Left colon (tissue), 2 donors: Measurements from ENCODE around the gene EVI5L. TPM values are rescaled to one million over a fixed set of nuclear protein-coding genes. Genes with fewer than 3 reads are reported as not detected.
A peak's percentile ranks its signal among the peaks of the same experiment; 100 is the strongest.
"Not testable (repeated sequence)": the region's sequence is repeated elsewhere in the genome, so short reads cannot be mapped to it uniquely, and the experiment has no call there.

ENCODE experiments used
- ATAC-seq: fragments of 200-7000 bp; cut with Tn5 transposase; one replicate; pipeline ENCODE4 v1.9.1; 2020; ENCODE audit warnings: mild to moderate bottlenecking, moderate library complexity
- DNase-seq, 2 donors: peaks; one replicate each; pipeline ENCODE4 v3.0.0-alpha.2; 2020
- intact Hi-C, 2 donors: fragments of 100-400 bp; cut with DNase I in 1 of 2; cut with micrococcal nuclease in 1 of 2; formaldehyde crosslinking; loops; one replicate each; pipeline versions ENCODE4 v1.11.2 to v1.14.0; 2022; cut with DNase I, micrococcal nuclease
- total RNA-seq, 2 donors: library from RNA; stranded (reverse); fragmentation: NEBNext Ultra II Directional; extraction: Animal tissue kit (Norgen Biotek cat#: 25700); gene quantifications; one replicate each; pipeline ENCODE4 v1.2.1, GENCODE V29; 2021
- donor health status: DM: no; HTN: no; CAD: no.
- donor health status: DM: yes; HTN: yes; CAD: no.

The EVI5L gene
- total RNA-seq, 2 donors from 2014 or later = 10.5 to 13.1 TPM

- intact Hi-C loops = no loop called here
- ATAC-seq = no peak
Observed at GRCh38 chr19:7855426-7856108, 25.5 kb downstream of the EVI5L start.

GRCh38 chr19:7856109-7856591, 26.1 kb downstream of the EVI5L start:
- ATAC-seq = no peak
- no peak for DNase-seq
- intact Hi-C loops = no loop called here

More at GRCh38 chr19:7855426-7856108, 25.5 kb downstream of the EVI5L start:
- peak in 1 of 2 donors; percentile 17 for DNase-seq

GRCh38 chr19:7856679-7857663, 27.0 kb downstream of the EVI5L start:
- no peak for ATAC-seq
- intact Hi-C loops = no loop called here

GRCh38 chr19:7857727-7858108, 27.7 kb downstream of the EVI5L start:
- DNase-seq (no peak), ATAC-seq (no peak)
- intact Hi-C loops = no loop called here

More at GRCh38 chr19:7856679-7857663, 27.0 kb downstream of the EVI5L start:
- no peak for DNase-seq

GRCh38 chr19:7858109-7858770, 28.2 kb downstream of the EVI5L start:
- peak; percentile 19 for ATAC-seq
- intact Hi-C loops = no loop called here
- no peak for DNase-seq

- DNase-seq, ATAC-seq, intact Hi-C loops: not testable (repeated sequence)
Observed at GRCh38 chr19:7859087-7859486, 29.1 kb downstream of the EVI5L start.

- intact Hi-C loops = no loop called here
- no peak for DNase-seq
Observed at GRCh38 chr19:7859831-7860713, 30.1 kb downstream of the EVI5L start.

GRCh38 chr19:7860714-7861618, 30.9 kb downstream of the EVI5L start:
- no peak for DNase-seq
- intact Hi-C loops = no loop called here
- ATAC-seq = no peak

More at GRCh38 chr19:7859831-7860713, 30.1 kb downstream of the EVI5L start:
- no peak for ATAC-seq

GRCh38 chr19:7861619-7862412, 31.8 kb downstream of the EVI5L start:
- intact Hi-C loops = no loop called here
- ATAC-seq = peak; percentile 7
- DNase-seq = no peak

- DNase-seq (peak; percentile 79 to 86), ATAC-seq (peak; percentile 77)
- intact Hi-C loops = no loop called here
Observed at GRCh38 chr19:7862413-7862951, 32.5 kb downstream of the EVI5L start.

GRCh38 chr19:7863157-7863970, 33.3 kb downstream of the EVI5L start:
- intact Hi-C loops = no loop called here
- DNase-seq (no peak), ATAC-seq (peak; percentile 32)

GRCh38 chr19:7863971-7864689, 34.1 kb downstream of the EVI5L start:
- DNase-seq (no peak), ATAC-seq (no peak)
- intact Hi-C loops = no loop called here

- DNase-seq (no peak), ATAC-seq (no peak)
- intact Hi-C loops = no loop called here
Observed at GRCh38 chr19:7864690-7865074, 34.7 kb downstream of the EVI5L start.

GRCh38 chr19:7865262-7865911, 35.4 kb downstream of the EVI5L start:
- no peak for ATAC-seq
- intact Hi-C loops = no loop called here
- no peak for DNase-seq
